ENCODE results near the gene CNOT11.
"Not testable (repeated sequence)": the region's sequence is repeated elsewhere in the genome, so short reads cannot be mapped to it uniquely, and the experiment has no call there.

Gene CNOT11

GRCh38 chr2:101248756-101249155 lies 3.9 kb upstream of the CNOT11 start:
- not testable (repeated sequence) for DNase-seq

GRCh38 chr2:101249826-101250225 lies 2.9 kb upstream of the CNOT11 start:
- DNase-seq, result no peak

- DNase-seq, result not testable (repeated sequence)
Observed at GRCh38 chr2:101251246-101251781, 1.4 kb upstream of the CNOT11 start.

DNA sequence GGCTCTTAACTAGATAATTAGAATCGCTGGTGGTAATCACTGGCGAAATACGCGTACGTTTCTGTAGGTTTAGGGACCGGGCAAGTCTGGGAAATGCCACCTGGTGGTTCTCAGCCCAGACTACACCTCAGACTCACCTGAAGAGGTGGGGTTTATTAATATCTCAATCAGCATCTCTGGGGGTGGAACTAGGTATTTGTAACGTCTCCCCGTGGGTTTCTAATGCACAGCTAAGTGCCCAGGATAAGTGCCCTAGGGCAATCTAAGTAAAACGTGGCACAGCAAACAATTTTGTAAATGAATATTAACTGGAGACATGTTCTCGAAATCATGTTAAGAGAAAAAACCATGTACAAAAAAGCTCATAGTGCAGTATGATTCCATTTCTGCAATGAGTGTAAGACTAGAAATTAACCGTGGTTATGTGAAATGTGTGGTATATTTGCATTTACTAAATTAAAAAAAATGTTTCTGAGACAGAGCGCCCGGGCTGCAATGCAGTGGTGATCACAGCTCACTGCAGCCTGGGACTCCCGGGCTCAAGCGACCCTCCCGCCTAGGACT lies 760 bp upstream of the CNOT11 start:
- DNase-seq, result no peak

GRCh38 chr2:101253013-101253702 lies 472 bp downstream of the CNOT11 start:
- peak; percentile 39 for DNase-seq

GRCh38 chr2:101253703-101254450 lies 1.2 kb downstream of the CNOT11 start:
- DNase-seq, result peak; percentile 11

- DNase-seq, result no peak
Observed at GRCh38 chr2:101255501-101255900, 2.8 kb downstream of the CNOT11 start.

GRCh38 chr2:101256316-101256715 lies 3.6 kb downstream of the CNOT11 start:
- DNase-seq, result no peak

GRCh38 chr2:101258804-101259203 lies 6.1 kb downstream of the CNOT11 start:
- DNase-seq, result no peak

- no peak for DNase-seq
Observed at GRCh38 chr2:101262142-101262541, 9.5 kb downstream of the CNOT11 start.

GRCh38 chr2:101263377-101263800 lies 10.7 kb downstream of the CNOT11 start:
- DNase-seq, result no peak

- DNase-seq, result no peak
Observed at GRCh38 chr2:101264360-101264939, 11.8 kb downstream of the CNOT11 start.

- no peak for DNase-seq
Observed at GRCh38 chr2:101265893-101266499, 13.3 kb downstream of the CNOT11 start.

DNA sequence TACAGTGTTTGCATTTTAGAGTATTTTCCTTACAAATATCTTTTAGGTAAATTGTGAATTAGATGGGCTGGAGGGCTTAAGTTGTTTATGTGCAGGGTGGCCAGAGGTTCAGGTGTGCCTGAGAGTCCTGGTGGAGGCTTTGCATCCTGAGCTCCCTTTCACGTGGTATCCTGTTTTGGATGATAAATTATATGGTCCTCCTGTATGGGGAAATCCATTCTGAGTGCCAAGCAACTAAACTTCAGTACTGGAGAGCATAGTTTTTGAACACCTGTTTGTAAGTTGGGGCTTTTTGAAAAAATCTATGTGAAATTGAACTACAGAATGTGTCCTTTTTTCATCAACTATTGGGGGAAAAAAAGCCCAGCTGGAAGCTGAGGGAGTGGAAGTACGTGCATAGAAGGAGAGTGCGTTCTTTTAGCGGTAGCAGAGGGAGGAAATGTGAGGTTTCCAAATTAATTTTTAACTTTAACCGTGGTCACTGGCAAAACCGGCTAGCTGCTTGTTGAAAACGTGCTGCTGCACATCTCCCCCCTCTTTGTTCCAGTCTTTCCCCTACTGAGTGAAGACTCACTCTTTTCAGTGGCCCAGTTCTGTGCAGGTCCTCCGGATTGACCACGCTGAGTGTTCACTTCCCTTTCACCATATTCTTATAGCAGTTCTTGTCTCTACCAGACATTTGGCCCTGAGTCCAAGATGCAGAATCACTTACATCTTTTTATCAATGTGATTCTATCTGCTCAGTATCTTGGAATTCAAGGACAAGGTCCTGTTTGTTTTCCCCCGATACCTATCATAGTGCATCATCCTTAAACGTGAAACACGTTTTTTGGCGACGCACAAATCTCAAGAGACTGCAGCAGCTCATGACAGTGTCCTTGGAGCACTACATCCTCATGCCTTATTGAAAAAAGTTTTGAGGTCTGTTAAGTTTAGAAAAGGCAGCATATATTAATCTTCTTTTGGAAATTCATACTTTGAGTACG lies 15.3 kb downstream of the CNOT11 start:
- no peak for DNase-seq

DNA sequence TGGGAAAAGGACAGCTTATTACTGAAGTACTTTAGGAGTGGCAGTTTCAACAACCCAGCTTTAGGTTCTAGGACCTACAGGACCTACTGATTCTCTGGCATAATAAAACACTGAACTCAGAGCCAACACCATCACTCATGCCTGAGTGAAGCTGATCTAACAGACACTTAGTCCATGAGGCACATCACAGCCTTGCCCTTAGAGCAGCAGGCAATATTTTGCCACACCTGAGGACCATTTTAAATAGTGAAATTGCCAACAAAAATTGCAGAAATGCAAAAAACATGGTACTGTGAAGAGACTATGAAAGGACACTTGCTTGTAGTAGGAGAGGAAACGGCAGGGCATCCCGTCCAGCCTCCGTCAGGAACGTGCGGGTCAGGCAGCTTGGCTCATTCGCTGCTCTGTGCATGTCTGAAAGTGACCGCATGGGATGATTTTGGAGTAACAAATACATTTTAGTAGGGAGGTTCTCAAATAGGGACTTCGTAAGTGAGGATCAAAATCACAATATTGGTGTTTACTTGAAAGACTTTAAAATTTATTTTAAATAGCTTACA lies 18.1 kb downstream of the CNOT11 start:
- no peak for DNase-seq

- DNase-seq, result no peak
Observed at GRCh38 chr2:101272045-101272784, 19.5 kb downstream of the CNOT11 start.

DNA sequence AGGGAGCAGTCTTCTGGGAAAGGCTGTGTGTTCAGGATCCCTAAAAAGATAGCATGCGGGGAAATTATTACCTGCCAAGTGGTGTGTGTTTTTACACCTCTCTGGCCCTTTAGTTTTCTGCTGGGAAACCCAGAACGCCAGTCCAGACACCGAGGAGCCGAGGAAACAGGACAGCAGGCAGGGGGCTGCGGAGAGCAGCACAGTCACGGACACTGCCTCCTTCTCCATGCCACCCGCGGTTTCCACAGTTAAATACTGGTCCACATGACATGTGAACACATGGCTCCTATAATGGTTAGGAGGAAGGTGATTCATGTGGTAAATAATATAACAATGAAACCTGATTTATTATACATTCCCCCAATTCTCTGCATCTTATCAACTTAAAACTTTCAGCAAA lies 20.4 kb downstream of the CNOT11 start:
- DNase-seq, result no peak

DNA sequence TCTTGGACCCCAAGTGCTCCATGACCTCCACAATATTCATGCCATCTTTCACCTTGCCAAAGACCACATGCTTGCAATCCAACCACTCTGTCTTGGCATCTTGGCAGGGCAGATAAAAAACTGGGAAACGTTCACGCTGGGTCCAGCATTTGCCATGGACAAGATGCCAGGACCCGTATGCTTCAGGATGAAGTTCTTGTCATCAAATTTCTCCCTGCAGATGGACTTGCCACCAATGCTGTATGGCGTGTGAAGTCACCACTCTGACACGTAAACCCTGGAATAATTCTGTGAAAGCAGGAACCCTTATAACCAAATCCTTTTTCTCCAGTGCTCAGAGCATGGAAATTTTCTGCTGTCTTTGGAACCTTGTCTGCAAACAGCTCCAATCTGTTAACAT lies 21.5 kb downstream of the CNOT11 start:
- DNase-seq, result no peak

DNA sequence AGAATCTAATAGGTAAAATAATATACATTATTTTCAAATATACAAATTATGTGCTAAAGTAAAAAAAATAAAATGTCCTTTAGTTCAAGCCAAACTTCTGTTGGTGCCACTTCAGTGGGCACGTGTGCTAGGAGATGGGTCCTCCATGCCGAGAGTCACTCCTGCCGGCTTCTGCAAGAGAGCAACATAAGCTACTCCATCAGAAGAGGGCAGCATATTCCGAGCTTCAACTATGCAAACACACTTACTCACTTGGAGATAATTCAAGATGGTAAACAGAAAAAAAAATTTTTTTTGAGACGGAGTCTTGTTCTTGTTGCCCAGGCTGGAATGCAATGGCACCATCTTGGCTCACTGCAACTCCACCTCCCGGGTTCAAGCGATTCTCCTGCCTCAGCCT lies 24.4 kb downstream of the CNOT11 start:
- no peak for DNase-seq

- DNase-seq, result no peak
Observed at GRCh38 chr2:101278925-101279324, 26.2 kb downstream of the CNOT11 start.

GRCh38 chr2:101281482-101281881 lies 28.8 kb downstream of the CNOT11 start:
- no peak for DNase-seq
